SU-DHL-6 (cell line): ENCODE results near the gene PRKCE.

Experiments
- H2AFZ ChIP-seq: fragments of 200-600 bp; sonication (generic); 2 replicates; pipeline ENCODE4 v1.6.1; 2014; ENCODE audit warnings: low read depth, mild to moderate bottlenecking, moderate library complexity, mixed read lengths, antibody characterized with exemption, low read length; ENCODE audit not compliant: severe bottlenecking
- H3F3A ChIP-seq: fragments of 200-600 bp; shearing (Covaris generic); 2 replicates; pipeline ENCODE4 v1.6.0; 2016; ENCODE audit warnings: antibody characterized with exemption, mild to moderate bottlenecking; ENCODE audit not compliant: insufficient read depth
- H3K27ac ChIP-seq: fragments of 200-600 bp; sonication (generic); 2 replicates; pipeline ENCODE4 v1.5.1; 2016; ENCODE audit warnings: low read depth, mild to moderate bottlenecking, low read length, moderate library complexity, mixed read lengths
- H3K27me3 ChIP-seq: fragments of 200-600 bp; sonication (generic), shearing (Covaris generic); 2 replicates; pipeline ENCODE4 v1.6.0; 2014; ENCODE audit warnings: mild to moderate bottlenecking, low read length
- H3K36me3 ChIP-seq: fragments of 200-600 bp; sonication (generic); 2 replicates; pipeline ENCODE4 v1.6.1; 2014; ENCODE audit warnings: mild to moderate bottlenecking, low read length, mixed read lengths
- H3K4me2 ChIP-seq: fragments of 300-600, 200-600 bp; shearing (Covaris generic), sonication (generic); 2 replicates; pipeline ENCODE4 v1.6.0; 2014; ENCODE audit warnings: low read length, low read depth, mild to moderate bottlenecking; ENCODE audit not compliant: poor library complexity, severe bottlenecking
- H3K4me3 ChIP-seq: fragments of 200-600 bp; sonication (generic); 2 replicates; pipeline ENCODE4 v1.5.1; 2014; ENCODE audit warnings: antibody characterized with exemption, low read length, mild to moderate bottlenecking, mixed read lengths; ENCODE audit not compliant: insufficient read depth, poor library complexity, severe bottlenecking
- H3K79me2 ChIP-seq: fragments of 200-600 bp; sonication (generic); 2 replicates; pipeline ENCODE4 v1.6.1; 2014; ENCODE audit warnings: mild to moderate bottlenecking, low read length, moderate library complexity; ENCODE audit not compliant: insufficient read depth
- H3K9ac ChIP-seq: fragments of 200-600 bp; sonication (generic); 2 replicates; pipeline ENCODE4 v1.7.0; 2014; ENCODE audit warnings: mild to moderate bottlenecking, low read length
- H3K9me2 ChIP-seq: fragments of 200-600 bp; sonication (generic); replicated peaks from 2 replicates; pipeline ENCODE4 v1.6.1; 2014; ENCODE audit warnings: low read length; ENCODE audit not compliant: insufficient read depth
- H3K9me3 ChIP-seq: fragments of 200-600 bp; sonication (generic); 2 replicates; pipeline ENCODE4 v1.6.1; 2014; ENCODE audit warnings: low read length, mixed read lengths; ENCODE audit not compliant: insufficient read depth
- H4K20me1 ChIP-seq: fragments of 200-600 bp; sonication (generic); 2 replicates; pipeline ENCODE4 v1.6.1; 2014; ENCODE audit warnings: low read depth, mild to moderate bottlenecking, antibody characterized with exemption, low read length, moderate library complexity, mixed read lengths
- EZH2phosphoT487 ChIP-seq: fragments of 200-600 bp; sonication (generic), shearing (Covaris generic); conservative IDR thresholded peaks from 2 replicates; pipeline ENCODE4 v1.6.1; 2018; ENCODE audit warnings: mild to moderate bottlenecking, antibody characterized with exemption, low read length, moderate library complexity, mixed read lengths
- TF ChIP-seq, protein P1 (sequence below): fragments of 200-600 bp; sonication (generic); IDR thresholded peaks from one replicate; pipeline ENCODE4 v1.5.1; 2017; ENCODE audit warnings: antibody characterized with exemption, mild to moderate bottlenecking, low read length, moderate library complexity; ENCODE audit not compliant: insufficient read depth, poor library complexity, severe bottlenecking

PRKCE gene

DNA sequence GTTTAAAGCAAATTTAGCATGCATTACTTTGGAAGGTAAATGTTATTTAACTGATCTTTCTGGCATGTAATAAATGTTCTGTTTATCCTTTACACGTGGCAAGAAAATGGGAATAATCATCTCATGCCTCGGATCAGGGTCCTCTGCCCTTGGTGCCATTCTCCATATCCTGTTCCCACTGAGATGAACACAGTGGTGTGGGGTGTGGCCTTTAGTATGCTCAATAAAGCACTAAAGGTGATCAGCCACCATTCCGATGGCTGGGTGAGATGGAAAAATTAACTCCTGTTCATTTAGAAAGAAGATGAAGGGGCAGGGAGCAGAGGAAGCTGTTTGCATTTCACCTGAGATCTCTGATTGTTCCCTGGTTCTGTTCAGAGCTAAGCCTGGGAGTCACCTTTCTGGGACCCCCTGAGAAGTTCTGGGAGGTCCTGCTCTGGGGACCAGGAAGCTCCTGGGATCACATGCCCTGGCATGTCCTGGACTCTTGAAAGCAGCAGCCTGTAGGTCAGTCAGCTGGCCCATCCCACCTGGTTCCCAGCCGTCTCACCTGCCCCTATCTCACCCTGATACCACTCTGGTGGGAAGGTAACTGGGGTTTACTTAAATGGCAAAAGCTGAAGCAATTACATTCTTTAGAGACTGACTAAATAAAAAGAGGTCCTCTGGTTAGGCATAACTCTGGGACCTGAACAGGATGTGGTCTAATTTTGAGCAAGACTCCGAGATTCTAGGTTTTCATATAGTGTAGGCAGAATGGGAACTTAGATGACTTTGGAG, 356.8 kb downstream of the PRKCE start:
- Histone ChIP-seq H2AFZ (no peak overlapping the region), H3K9me2 (no peaks in the 10 kb centered on the region), H3K9ac (no peak overlapping the region), H3K79me2 (no peaks in the 10 kb centered on the region), H3K9me3 (no peaks in the 10 kb centered on the region), H3K27me3 (no peaks in the 10 kb centered on the region), H3K27ac (no peak overlapping the region), H3K4me2 (no peak overlapping the region), H3K36me3 (no peaks in the 10 kb centered on the region), H3K4me3 (no peak overlapping the region), H3F3A (no peaks in the 10 kb centered on the region), H4K20me1 (no peaks in the 10 kb centered on the region)
- no peak for TF ChIP-seq EZH2phosphoT487
- TF ChIP-seq, protein P1, sequence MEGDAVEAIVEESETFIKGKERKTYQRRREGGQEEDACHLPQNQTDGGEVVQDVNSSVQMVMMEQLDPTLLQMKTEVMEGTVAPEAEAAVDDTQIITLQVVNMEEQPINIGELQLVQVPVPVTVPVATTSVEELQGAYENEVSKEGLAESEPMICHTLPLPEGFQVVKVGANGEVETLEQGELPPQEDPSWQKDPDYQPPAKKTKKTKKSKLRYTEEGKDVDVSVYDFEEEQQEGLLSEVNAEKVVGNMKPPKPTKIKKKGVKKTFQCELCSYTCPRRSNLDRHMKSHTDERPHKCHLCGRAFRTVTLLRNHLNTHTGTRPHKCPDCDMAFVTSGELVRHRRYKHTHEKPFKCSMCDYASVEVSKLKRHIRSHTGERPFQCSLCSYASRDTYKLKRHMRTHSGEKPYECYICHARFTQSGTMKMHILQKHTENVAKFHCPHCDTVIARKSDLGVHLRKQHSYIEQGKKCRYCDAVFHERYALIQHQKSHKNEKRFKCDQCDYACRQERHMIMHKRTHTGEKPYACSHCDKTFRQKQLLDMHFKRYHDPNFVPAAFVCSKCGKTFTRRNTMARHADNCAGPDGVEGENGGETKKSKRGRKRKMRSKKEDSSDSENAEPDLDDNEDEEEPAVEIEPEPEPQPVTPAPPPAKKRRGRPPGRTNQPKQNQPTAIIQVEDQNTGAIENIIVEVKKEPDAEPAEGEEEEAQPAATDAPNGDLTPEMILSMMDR: no peak

DNA sequence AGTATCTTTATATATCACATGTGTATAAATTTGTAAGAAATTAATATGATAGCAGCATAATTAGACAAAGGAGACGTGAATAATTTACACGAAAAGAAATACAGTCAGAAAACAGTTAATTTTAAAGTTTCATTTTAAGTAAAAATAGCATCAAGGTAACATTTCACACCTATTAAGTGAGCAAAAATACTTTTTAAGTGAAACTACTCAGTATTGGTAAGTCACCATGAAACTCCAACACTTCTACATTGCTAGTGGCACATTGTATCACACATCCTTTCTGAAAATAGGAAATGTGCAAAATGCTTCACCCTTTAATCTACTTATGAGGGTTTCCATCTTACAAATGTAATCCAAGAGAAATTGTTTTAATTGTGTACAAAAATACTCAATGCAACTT, 357.8 kb downstream of the PRKCE start:
- no peaks in the 10 kb centered on the region for H3K36me3 ChIP-seq
- no peak overlapping the region for H3K27ac ChIP-seq
- H4K20me1 ChIP-seq: no peaks in the 10 kb centered on the region
- no peak overlapping the region for H3K4me3 ChIP-seq
- no peaks in the 10 kb centered on the region for H3K79me2 ChIP-seq
- H3F3A ChIP-seq: no peaks in the 10 kb centered on the region
- H3K9me3 ChIP-seq: no peaks in the 10 kb centered on the region
- no peaks in the 10 kb centered on the region for H3K27me3 ChIP-seq
- no peak overlapping the region for H3K4me2 ChIP-seq
- H3K9me2 ChIP-seq: no peaks in the 10 kb centered on the region
- no peak overlapping the region for H2AFZ ChIP-seq
- TF ChIP-seq, protein P1: no peak
- no peak for TF ChIP-seq EZH2phosphoT487
- no peak overlapping the region for H3K9ac ChIP-seq

DNA sequence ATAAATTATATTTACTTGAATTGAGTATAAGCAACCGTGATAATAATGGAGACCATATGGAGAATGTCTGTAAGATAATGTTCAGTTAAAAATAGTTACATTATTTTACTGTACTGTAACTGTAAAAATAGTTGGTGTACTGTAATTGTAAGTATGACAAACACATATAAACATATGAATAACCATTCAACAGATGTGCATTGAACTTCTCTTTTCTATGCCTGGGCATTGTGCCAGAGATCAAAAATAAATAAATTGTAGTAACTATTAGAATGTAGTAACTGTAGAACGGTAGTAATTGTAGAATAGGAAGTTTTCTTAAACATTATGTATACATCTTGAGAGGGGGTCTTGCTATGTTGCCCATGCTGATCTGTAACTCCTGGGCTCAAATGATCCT, 358.3 kb downstream of the PRKCE start:
- Histone ChIP-seq H3K4me2 (no peak overlapping the region), H3K36me3 (no peaks in the 10 kb centered on the region)

More for the DNA sequence above, 358.3 kb downstream of the PRKCE start:
- H3K4me3 ChIP-seq: no peak overlapping the region
- no peak overlapping the region for H2AFZ ChIP-seq
- no peak overlapping the region for H3K9ac ChIP-seq
- no peaks in the 10 kb centered on the region for H4K20me1 ChIP-seq
- no peaks in the 10 kb centered on the region for H3K9me3 ChIP-seq
- no peaks in the 10 kb centered on the region for H3K79me2 ChIP-seq
- H3K27ac ChIP-seq: no peak overlapping the region
- H3F3A ChIP-seq: no peaks in the 10 kb centered on the region
- no peaks in the 10 kb centered on the region for H3K27me3 ChIP-seq
- no peaks in the 10 kb centered on the region for H3K9me2 ChIP-seq
- TF ChIP-seq, protein P1: no peak
- TF ChIP-seq EZH2phosphoT487: no peak
